Adrenal gland (tissue), 12 donors: ENCODE results near the gene CDC37L1. TPM values are rescaled to one million over a fixed set of nuclear protein-coding genes. Genes with fewer than 3 reads are reported as not detected.

Source experiments
- DNase-seq, 7 donors: peaks; one replicate each; pipeline ENCODE4 v3.0.0-alpha.2; 2019 to 2020
- H3K27ac ChIP-seq, 5 donors: fragments of 200-600 bp; sonication (generic) in 4 of 5; 1 replicate in 3 of 5; 2 replicates in 2 of 5; pipeline versions ENCODE4 v1.5.1 to v1.8.0; 2016 to 2020; ENCODE audit warnings: mild to moderate bottlenecking in 1 of 5
- H3K27me3 ChIP-seq: fragments of 200-600 bp; 2 replicates; pipeline ENCODE4 v1.8.0; 2021
- H3K36me3 ChIP-seq, 2 donors: fragments of 200-600 bp; replicated peaks in 1 of 2; 1 replicate in 1 of 2; 2 replicates in 1 of 2; pipeline versions ENCODE4 v1.5.1 to v1.8.0; 2018 to 2022
- H3K4me1 ChIP-seq, 2 donors: fragments of 200-600 bp; replicated peaks in 1 of 2; 1 replicate in 1 of 2; 2 replicates in 1 of 2; pipeline versions ENCODE4 v1.5.1 to v1.8.0; 2018 to 2021
- H3K4me3 ChIP-seq, 4 donors: fragments of 200-600 bp; sonication (generic) in 3 of 4; one replicate each; pipeline ENCODE4 v1.5.1; 2016 to 2018
- H3K9me3 ChIP-seq, 3 donors: fragments of 200-600 bp; sonication (generic) in 1 of 3; replicated peaks in 1 of 3; 1 replicate in 2 of 3; 2 replicates in 1 of 3; pipeline versions ENCODE4 v1.5.1 to v1.8.0; 2016 to 2021
- CTCF ChIP-seq, 6 experiments: fragments of 450-650 bp in 4 of 6; fragments of 200-600 bp in 2 of 6; sonication (generic) in 1 of 6; IDR thresholded peaks; 1 replicate in 5 of 6; 2 replicates in 1 of 6; pipeline versions ENCODE4 v1.5.1 to v1.8.0; 2016 to 2021; ENCODE audit warnings: antibody characterized with exemption in 6 of 6, mild to moderate bottlenecking in 2 of 6, moderate library complexity in 1 of 6
- POLR2A ChIP-seq, 2 donors: fragments of 450-650 bp; IDR thresholded peaks; one replicate each; pipeline ENCODE4 v1.6.1; 2017; ENCODE audit warnings: antibody characterized with exemption in 2 of 2, mild to moderate bottlenecking in 2 of 2, moderate library complexity in 1 of 2
- WGBS, 4 donors: extraction: QIAGEN DNeasy Blood & Tissue Kit in 2 of 4; methylation state at CpG; one replicate each; pipeline versions ENCODE4 v1.1.5 to v1.1.7; 2013 to 2017; 5-methylcytosine and 5-hydroxymethylcytosine counted together
- intact Hi-C, 2 donors: fragments of 100-400 bp; cut with DNase I; formaldehyde crosslinking; loops; one replicate each; pipeline versions ENCODE4 v1.14.1 to v1.15.0; 2022 to 2023
- polyA plus RNA-seq, 3 donors: library from polyadenylated mRNA; stranded (reverse); fragments of 200-250 nt in 2 of 3; fragments of 350-450 nt in 1 of 3; fragmentation: Illumina TruSeq in 1 of 3; extraction: RNeasy Lipid Tissue Mini Kit (QIAGEN cat#74804) in 1 of 3; gene quantifications; one replicate each; pipeline ENCODE4 v1.2.3, GENCODE V29; 2013 to 2014
- total RNA-seq, 9 donors: library from RNA; depleted of rRNA in 4 of 9; stranded (reverse); fragments of >200 nt in 4 of 9; fragments of 120-200 nt in 1 of 9; fragmentation: NEBNext Ultra II Directional in 1 of 9; extraction: Animal tissue kit (Norgen Biotek cat#: 25700) in 1 of 9; gene quantifications; one replicate each; pipeline versions ENCODE4 v1.1.0 to v1.2.4, GENCODE V29; 2013 to 2023
- donor health status: healthy with polysubstance abuse.
- donor health status: Bipolar disorder and iron deficiency.
- donor health status: DM: yes; HTN: yes; CAD: no.
- donor health status: DM: no; HTN: no; CAD: no.
- donor health status: DM: no; HTN: no; CAD: no.
- donor health status: DM: yes; HTN: yes; CAD: no.

CDC37L1 gene
- total and polyA plus RNA-seq, 12 donors = 10.9 to 46.2 (median 28.3) TPM

GRCh38 chr9:4704129-4704528, 24.8 kb downstream of the CDC37L1 start:
- WGBS, 4 donors = 95 to 98% (median 96%) methylated on average over 2 of the region's 2 CpGs
- Histone ChIP-seq H3K9me3 (no peaks in the 10 kb centered on the region), H3K36me3 (peaks cover 0 to 22% of the 10 kb centered on the region in 2 donors), H3K4me1 (peaks cover 0 to 5% of the 10 kb centered on the region in 2 donors), H3K27ac (no peak overlapping the region), H3K4me3 (no peak overlapping the region), H3K27me3 (no peaks in the 10 kb centered on the region)
- intact Hi-C loops = no loop called here
- no peak for TF ChIP-seq POLR2A (IDR thresholded peaks at IDR 0.05)
- TF ChIP-seq CTCF (IDR thresholded peaks at IDR 0.05) = no peak
- no peak for DNase-seq

- 65 to 91% (median 70%) methylated on average over 2 of the region's 2 CpGs for WGBS, 4 donors
- Histone ChIP-seq H3K27ac (no peak overlapping the region), H3K9me3 (no peaks in the 10 kb centered on the region), H3K36me3 (peaks cover 0 to 30% of the 10 kb centered on the region in 2 donors), H3K4me3 (no peak overlapping the region), H3K27me3 (no peaks in the 10 kb centered on the region), H3K4me1 (no peaks in the 10 kb centered on the region)
- TF ChIP-seq CTCF (IDR thresholded peaks at IDR 0.05) = no peak
- TF ChIP-seq POLR2A (IDR thresholded peaks at IDR 0.05) = no peak
- intact Hi-C loops = no loop called here
- DNase-seq = no peak
These were observed 26.7 kb downstream of the CDC37L1 start for GRCh38 chr9:4706021-4706420.

GRCh38 chr9:4706971-4707622, 27.7 kb downstream of the CDC37L1 start:
- peak overlapping the region in 2 of 5 donors; percentile 33 to 59 for H3K27ac ChIP-seq
- H3K27me3 ChIP-seq = no peaks in the 10 kb centered on the region
- peak in 2 of 7 donors; percentile 15 to 35 for DNase-seq
- H3K4me3 ChIP-seq = no peak overlapping the region
- TF ChIP-seq POLR2A (IDR thresholded peaks at IDR 0.05) (no peak), CTCF (IDR thresholded peaks at IDR 0.05) (no peak)
- no peaks in the 10 kb centered on the region for H3K4me1 ChIP-seq
- H3K9me3 ChIP-seq = no peaks in the 10 kb centered on the region
- WGBS, 4 donors = 39 to 53% (median 50%) methylated on average over 4 of the region's 4 CpGs
- peaks cover 0 to 26% of the 10 kb centered on the region in 2 donors for H3K36me3 ChIP-seq
- intact Hi-C loops = no loop called here

GRCh38 chr9:4709380-4709779, 30.0 kb downstream of the CDC37L1 start:
- peaks cover 0 to 22% of the 10 kb centered on the region in 2 donors for H3K36me3 ChIP-seq
- intact Hi-C loops = no loop called here
- DNase-seq = no peak
- no peaks in the 10 kb centered on the region for H3K9me3 ChIP-seq
- H3K4me3 ChIP-seq = no peak overlapping the region
- H3K27ac ChIP-seq = no peak overlapping the region
- no peak for TF ChIP-seq CTCF (IDR thresholded peaks at IDR 0.05)
- TF ChIP-seq POLR2A (IDR thresholded peaks at IDR 0.05) = no peak
- H3K27me3 ChIP-seq = no peaks in the 10 kb centered on the region
- no peaks in the 10 kb centered on the region for H3K4me1 ChIP-seq
